SJSA1 (cell line): ENCODE data around the gene TRIM75. TPM values are rescaled to one million over a fixed set of nuclear protein-coding genes. Genes with fewer than 3 reads are reported as not detected.
"Not testable (repeated sequence)": the region's sequence is repeated elsewhere in the genome, so short reads cannot be mapped to it uniquely, and the experiment has no call there.

ENCODE experiments used
- DNase-seq, 2 experiments: peaks; one replicate each; pipeline ENCODE4 v3.0.0-alpha.2; 2015 to 2020; ENCODE audit warnings: low spot score in 2 of 2, low read depth in 1 of 2
- H3K27ac ChIP-seq: fragments of 250-450 bp; sonication (Bioruptor Pico); 2 replicates; pipeline ENCODE4 v1.5.1; 2020; ENCODE audit warnings: mild to moderate bottlenecking, moderate library complexity
- H3K27me3 ChIP-seq: fragments of 250-450 bp; sonication (Bioruptor Pico); replicated peaks from 2 replicates; pipeline ENCODE4 v1.5.1; 2020; ENCODE audit warnings: mild to moderate bottlenecking, moderate library complexity
- H3K36me3 ChIP-seq: fragments of 250-450 bp; sonication (Bioruptor Pico); 2 replicates; pipeline ENCODE4 v1.5.1; 2020; ENCODE audit warnings: mild to moderate bottlenecking
- H3K4me1 ChIP-seq: fragments of 250-450 bp; sonication (Bioruptor Pico); replicated peaks from 2 replicates; pipeline ENCODE4 v1.6.1; 2021; ENCODE audit warnings: mild to moderate bottlenecking
- H3K4me3 ChIP-seq: fragments of 250-450 bp; sonication (Bioruptor Pico); 2 replicates; pipeline ENCODE4 v1.5.1; 2020; ENCODE audit warnings: mild to moderate bottlenecking
- H3K9me3 ChIP-seq: fragments of 250-450 bp; sonication (Bioruptor Pico); replicated peaks from 2 replicates; pipeline ENCODE4 v1.5.1; 2020; ENCODE audit warnings: mild to moderate bottlenecking
- total RNA-seq: library from RNA; depleted of rRNA; stranded (reverse); fragments of >200 nt; shearing (Covaris generic); gene quantifications from 2 replicates; pipeline ENCODE4 v1.2.3, GENCODE V29; 2014

TRIM75 gene
- total RNA-seq, 1 experiment from 2014 or later = not detected

GRCh38 chr4:165031436-165032211, 22.0 kb upstream of the TRIM75 start, which contains the start of gene TRIM60:
Gene TRIM60 (plus strand): TSS chr4:165031999. CDS start chr4:165040073, 8,074 bp downstream.
- H3K27me3 ChIP-seq = no peaks in the 10 kb centered on the region
- H3K36me3 ChIP-seq = no peaks in the 10 kb centered on the region
- no peak for DNase-seq
- no peak within 1 kb of the TSS for H3K27ac ChIP-seq
- H3K9me3 ChIP-seq = no peaks in the 10 kb centered on the region
- H3K4me3 ChIP-seq = no peak within 1 kb of the TSS
- H3K4me1 ChIP-seq = no peaks in the 10 kb centered on the region

DNA sequence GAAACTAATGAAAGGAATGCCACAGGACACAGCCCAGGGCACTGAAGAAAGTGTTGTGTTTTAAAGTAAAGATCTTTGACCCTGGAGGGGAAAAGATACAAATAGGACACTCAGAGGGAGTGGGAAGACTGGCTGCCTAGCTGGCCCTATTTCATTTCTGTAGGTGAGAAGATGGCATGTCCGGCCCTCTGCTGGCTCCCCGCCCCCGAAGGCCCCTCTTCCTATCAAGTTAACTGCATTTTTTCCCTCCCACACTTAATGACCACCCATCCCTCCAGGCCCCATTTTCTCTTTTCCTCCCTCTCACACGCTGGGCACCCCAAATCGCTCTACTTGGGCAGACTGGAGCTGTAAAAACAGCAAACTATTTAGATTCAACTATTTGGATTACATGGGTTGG, 5.5 kb upstream of the TRIM75 start:
- no peaks in the 10 kb centered on the region for H3K4me1 ChIP-seq
- H3K27me3 ChIP-seq = no peaks in the 10 kb centered on the region
- H3K9me3 ChIP-seq = no peaks in the 10 kb centered on the region
- no peak overlapping the region for H3K27ac ChIP-seq
- no peak for DNase-seq
- H3K36me3 ChIP-seq = no peaks in the 10 kb centered on the region
- no peak overlapping the region for H3K4me3 ChIP-seq

DNA sequence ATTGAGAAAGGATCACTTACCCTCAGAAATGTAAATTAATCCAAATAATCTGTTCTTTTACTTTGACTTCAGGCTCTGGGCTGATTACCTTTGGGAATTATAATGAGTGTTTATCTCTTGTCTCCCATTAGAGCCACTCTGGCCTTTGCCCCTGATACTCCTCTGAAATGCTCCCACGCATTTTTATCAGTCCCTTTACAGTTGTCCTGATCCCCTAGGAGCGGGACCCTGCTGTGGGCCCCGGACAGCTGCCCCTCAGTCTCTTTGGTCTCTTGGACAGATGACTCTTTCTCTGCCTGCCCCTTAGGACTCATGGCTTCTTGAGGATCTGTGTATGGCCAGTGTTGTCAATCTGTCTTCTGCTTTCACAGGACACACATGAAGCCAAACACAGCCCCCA, 1.0 kb upstream of the TRIM75 start:
- DNase-seq = no peak
- Histone ChIP-seq H3K9me3 (no peaks in the 10 kb centered on the region), H3K4me3 (no peak overlapping the region), H3K27me3 (no peaks in the 10 kb centered on the region), H3K4me1 (no peaks in the 10 kb centered on the region), H3K36me3 (no peaks in the 10 kb centered on the region), H3K27ac (no peak overlapping the region)

DNA sequence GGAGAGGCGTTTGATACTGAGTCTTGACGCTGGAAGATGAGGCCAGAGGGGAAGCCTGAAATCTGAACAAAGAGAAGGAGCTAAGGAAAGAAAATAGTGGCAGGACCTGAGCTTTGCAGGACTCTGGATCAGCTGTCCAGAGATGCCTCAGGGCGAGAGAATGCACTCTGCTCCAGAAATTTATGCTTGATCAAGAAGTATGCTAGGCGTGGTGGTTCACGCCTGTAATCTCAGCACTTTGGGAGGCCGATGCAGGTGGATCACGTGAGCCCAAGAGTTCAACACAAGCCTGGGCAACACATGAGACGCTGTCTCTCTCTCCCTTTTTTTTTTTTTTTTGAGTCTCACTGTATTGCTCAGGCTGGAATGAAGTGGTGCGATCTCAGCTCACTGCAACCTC, 1.9 kb downstream of the TRIM75 start:
- Histone ChIP-seq H3K9me3 (no peaks in the 10 kb centered on the region), H3K4me1 (no peaks in the 10 kb centered on the region), H3K36me3 (no peaks in the 10 kb centered on the region), H3K27me3 (no peaks in the 10 kb centered on the region), H3K4me3 (no peak overlapping the region), H3K27ac (no peak overlapping the region)
- DNase-seq = no peak

GRCh38 chr4:165058666-165059065, 5.0 kb downstream of the TRIM75 start:
- H3K4me3 ChIP-seq = no peak overlapping the region
- no peak overlapping the region for H3K27ac ChIP-seq
- no peaks in the 10 kb centered on the region for H3K36me3 ChIP-seq
- no peak for DNase-seq
- no peaks in the 10 kb centered on the region for H3K4me1 ChIP-seq
- H3K9me3 ChIP-seq = no peaks in the 10 kb centered on the region
- no peaks in the 10 kb centered on the region for H3K27me3 ChIP-seq

GRCh38 chr4:165059386-165059785, 5.7 kb downstream of the TRIM75 start:
- Histone ChIP-seq H3K9me3 (no peaks in the 10 kb centered on the region), H3K4me1 (no peaks in the 10 kb centered on the region), H3K4me3 (no peak overlapping the region), H3K27ac (no peak overlapping the region), H3K36me3 (no peaks in the 10 kb centered on the region), H3K27me3 (no peaks in the 10 kb centered on the region)
- DNase-seq = no peak

- no peak for DNase-seq
- H3K4me1 ChIP-seq = no peaks in the 10 kb centered on the region
- H3K4me3 ChIP-seq = no peak overlapping the region
- H3K27me3 ChIP-seq = no peaks in the 10 kb centered on the region
- H3K9me3 ChIP-seq = no peaks in the 10 kb centered on the region
- H3K27ac ChIP-seq = no peak overlapping the region
- H3K36me3 ChIP-seq = no peaks in the 10 kb centered on the region
Measured at GRCh38 chr4:165060938-165061337, 7.3 kb downstream of the TRIM75 start.

DNA sequence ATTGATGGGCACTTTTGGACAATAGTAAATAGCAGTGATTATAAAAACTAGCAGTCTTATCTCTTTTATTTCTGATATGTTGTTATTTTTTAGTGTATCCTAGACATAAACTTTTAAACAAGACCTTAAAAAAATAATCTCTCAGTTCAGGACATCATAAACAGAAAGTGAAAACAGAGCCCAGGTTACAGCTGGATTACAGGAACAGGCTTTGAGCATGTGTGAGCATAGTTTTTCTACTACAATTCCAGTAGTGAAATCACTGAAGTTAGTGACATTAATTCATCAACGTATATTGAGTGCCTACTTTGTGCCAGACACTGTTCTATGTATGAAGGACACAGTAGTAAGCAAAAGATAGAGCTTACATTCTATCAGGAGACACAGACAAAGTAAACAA, 16.9 kb downstream of the TRIM75 start:
- no peaks in the 10 kb centered on the region for H3K36me3 ChIP-seq
- no peak overlapping the region for H3K4me3 ChIP-seq
- no peak overlapping the region for H3K27ac ChIP-seq
- H3K9me3 ChIP-seq = no peaks in the 10 kb centered on the region
- no peak for DNase-seq
- no peaks in the 10 kb centered on the region for H3K4me1 ChIP-seq
- no peaks in the 10 kb centered on the region for H3K27me3 ChIP-seq

DNA sequence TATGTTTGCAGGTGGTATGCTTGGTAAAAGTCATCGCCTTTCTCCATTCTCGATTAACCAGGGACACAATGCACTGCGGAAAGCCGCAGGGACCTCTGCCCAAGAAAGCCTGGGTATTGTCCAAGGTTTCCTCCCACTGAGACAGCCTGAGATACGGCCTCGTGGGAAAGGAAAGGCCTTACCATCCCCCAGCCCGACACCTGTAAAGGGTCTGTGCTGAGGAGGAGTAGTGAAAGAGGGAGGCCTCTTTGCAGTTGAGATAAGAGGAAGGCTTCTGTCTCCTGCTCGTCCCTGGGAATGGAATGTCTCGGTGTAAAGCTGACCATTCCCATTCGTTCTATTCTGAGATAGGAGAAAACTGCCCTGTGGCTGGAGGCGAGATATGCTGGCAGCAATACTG, 19.7 kb downstream of the TRIM75 start:
- DNase-seq, H3K27me3 ChIP-seq, H3K4me3 ChIP-seq, H3K36me3 ChIP-seq, H3K27ac ChIP-seq, H3K4me1 ChIP-seq, H3K9me3 ChIP-seq: not testable (repeated sequence)

- DNase-seq = no peak
- Histone ChIP-seq H3K36me3 (no peaks in the 10 kb centered on the region), H3K27me3 (no peaks in the 10 kb centered on the region), H3K4me1 (no peaks in the 10 kb centered on the region), H3K4me3 (no peak overlapping the region), H3K27ac (no peak overlapping the region), H3K9me3 (no peaks in the 10 kb centered on the region)
Measured at GRCh38 chr4:165077034-165077578, 23.4 kb downstream of the TRIM75 start.

DNA sequence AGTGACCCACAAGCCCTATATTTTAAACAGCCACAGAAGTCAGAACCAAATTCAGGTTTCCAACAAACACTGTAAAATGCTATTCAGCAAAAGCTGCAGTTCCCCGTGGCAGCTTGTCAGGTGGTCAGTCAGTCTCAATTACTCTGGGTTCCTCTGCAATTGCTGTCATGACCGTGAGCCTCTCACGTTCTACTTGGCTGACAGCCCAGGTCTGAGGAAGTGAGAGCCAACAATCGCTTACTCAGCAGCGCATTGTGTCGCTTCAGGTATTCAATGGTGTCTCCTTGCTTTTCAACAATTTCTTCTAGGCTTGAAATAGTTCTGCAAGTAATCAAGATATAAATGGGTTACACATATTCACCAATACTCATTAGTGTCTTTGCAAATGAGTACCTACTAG, 25.8 kb downstream of the TRIM75 start:
- Histone ChIP-seq H3K4me3 (no peak overlapping the region), H3K9me3 (no peaks in the 10 kb centered on the region), H3K4me1 (no peaks in the 10 kb centered on the region), H3K27ac (no peak overlapping the region), H3K27me3 (no peaks in the 10 kb centered on the region), H3K36me3 (no peaks in the 10 kb centered on the region)
- DNase-seq = no peak

DNA sequence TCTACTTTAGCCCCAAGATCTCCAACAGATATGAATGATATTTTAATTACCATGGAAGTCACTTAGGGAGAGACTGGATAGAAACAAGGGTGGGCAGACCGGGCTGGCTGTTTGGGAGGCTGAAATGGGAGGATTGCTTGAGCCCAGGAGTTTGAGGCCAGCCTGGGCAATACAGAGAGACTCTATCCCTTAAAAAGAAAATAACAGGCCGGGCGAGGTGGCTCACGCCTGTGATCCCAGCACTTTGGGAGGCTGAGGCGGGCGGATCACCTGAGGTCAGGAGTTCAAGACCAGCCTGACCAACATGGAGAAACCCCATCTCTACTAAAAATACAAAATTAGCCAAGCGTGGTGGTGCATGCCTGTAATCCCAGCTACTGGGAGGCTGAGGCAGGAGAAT, 31.1 kb downstream of the TRIM75 start:
- not testable (repeated sequence) for H3K27ac ChIP-seq, H3K9me3 ChIP-seq, H3K4me1 ChIP-seq, H3K27me3 ChIP-seq, H3K4me3 ChIP-seq, DNase-seq
- peaks cover 14% of the 10 kb centered on the region for H3K36me3 ChIP-seq

GRCh38 chr4:165085946-165086345, 32.3 kb downstream of the TRIM75 start:
- H3K9me3 ChIP-seq = no peaks in the 10 kb centered on the region
- H3K4me1 ChIP-seq = no peaks in the 10 kb centered on the region
- H3K4me3 ChIP-seq = no peak overlapping the region
- H3K36me3 ChIP-seq = peaks cover 14% of the 10 kb centered on the region
- no peak for DNase-seq
- no peak overlapping the region for H3K27ac ChIP-seq
- no peaks in the 10 kb centered on the region for H3K27me3 ChIP-seq

- Histone ChIP-seq H3K9me3 (no peaks in the 10 kb centered on the region), H3K4me3 (no peak overlapping the region), H3K27me3 (no peaks in the 10 kb centered on the region), H3K36me3 (peaks cover 14% of the 10 kb centered on the region), H3K27ac (no peak overlapping the region), H3K4me1 (no peaks in the 10 kb centered on the region)
- DNase-seq = no peak
Measured at GRCh38 chr4:165088366-165088765, 34.7 kb downstream of the TRIM75 start.

- DNase-seq, H3K4me3 ChIP-seq, H3K4me1 ChIP-seq, H3K9me3 ChIP-seq, H3K27me3 ChIP-seq, H3K36me3 ChIP-seq, H3K27ac ChIP-seq: not testable (repeated sequence)
Measured at GRCh38 chr4:165092187-165092586, 38.5 kb downstream of the TRIM75 start.
